GM23248 (cell line): ENCODE results near the gene NR3C1.

Experiments
- EZH2 ChIP-seq: fragments of 200-600 bp; sonication (generic); IDR thresholded peaks from 2 replicates; pipeline ENCODE4 v1.6.1; 2018; ENCODE audit warnings: antibody characterized with exemption, mild to moderate bottlenecking; ENCODE audit not compliant: insufficient read depth, poor library complexity, severe bottlenecking
- EZH2phosphoT487 ChIP-seq: fragments of 200-600 bp; sonication (generic); IDR thresholded peaks from 2 replicates; pipeline ENCODE4 v1.6.1; 2018; ENCODE audit warnings: antibody characterized with exemption, moderate library complexity, mild to moderate bottlenecking, low read depth; ENCODE audit not compliant: insufficient read depth

DNA sequence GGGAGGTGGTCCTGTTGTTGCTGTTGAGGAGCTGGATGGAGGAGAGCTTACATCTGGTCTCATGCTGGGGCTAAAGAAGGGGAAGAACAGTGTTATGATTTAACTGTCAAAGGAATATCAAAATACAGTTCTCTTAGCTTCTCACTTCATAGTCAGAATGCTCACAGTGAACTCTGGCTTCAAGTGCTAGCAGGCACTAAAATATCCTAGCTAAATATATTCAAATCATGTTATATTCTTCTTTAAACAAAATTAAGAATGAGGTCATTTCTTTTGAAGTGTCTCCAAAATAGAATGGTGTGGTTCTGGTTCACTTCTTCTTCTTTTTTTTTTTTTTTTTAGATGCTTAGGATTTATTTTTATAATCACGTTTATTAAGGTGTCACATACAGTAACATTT lies 89.4 kb downstream of the NR3C1 start:
- TF ChIP-seq EZH2 (no peak), EZH2phosphoT487 (no peak)
